Endodermal cell (in vitro differentiated cells): ENCODE measurements around the gene PIGQ. TPM values are rescaled to one million over a fixed set of nuclear protein-coding genes. Genes with fewer than 3 reads are reported as not detected.

Experiments
- DNase-seq: peaks from one replicate; pipeline ENCODE4 v3.0.0-alpha.2; 2017
- H3K27ac ChIP-seq: 2 replicates; pipeline ENCODE4 v1.5.1; 2013; ENCODE audit warnings: mild to moderate bottlenecking, low read depth, low read length, moderate library complexity
- H3K27me3 ChIP-seq: 2 replicates; pipeline ENCODE4 v1.6.1; 2013; ENCODE audit warnings: mild to moderate bottlenecking, low read length, moderate library complexity; ENCODE audit not compliant: insufficient read depth, control insufficient read depth, poor library complexity, severe bottlenecking
- H3K36me3 ChIP-seq: 2 replicates; pipeline ENCODE4 v1.7.0; 2013; ENCODE audit warnings: mild to moderate bottlenecking, low read length, moderate library complexity; ENCODE audit not compliant: control insufficient read depth, insufficient read depth
- H3K4me1 ChIP-seq: one replicate; pipeline ENCODE4 v1.7.0; 2013; ENCODE audit warnings: low read length; ENCODE audit not compliant: control insufficient read depth, insufficient read depth
- H3K4me3 ChIP-seq: 2 replicates; pipeline ENCODE4 v1.5.1; 2013; ENCODE audit warnings: mild to moderate bottlenecking, low read length, moderate library complexity
- H3K9ac ChIP-seq: 2 replicates; pipeline ENCODE4 v1.6.1; 2013; ENCODE audit warnings: mild to moderate bottlenecking, low read length, moderate library complexity; ENCODE audit not compliant: poor library complexity, severe bottlenecking; ENCODE audit errors: extremely low read depth
- H3K9me3 ChIP-seq: 2 replicates; pipeline ENCODE4 v1.6.1; 2013; ENCODE audit warnings: mild to moderate bottlenecking, low read length, moderate library complexity; ENCODE audit not compliant: control insufficient read depth
- H3K27ac Mint-ChIP-seq: 2 replicates; pipeline ENCODE4 v1.8.0; 2020; ENCODE audit warnings: mixed read lengths
- H3K27me3 Mint-ChIP-seq: 2 replicates; pipeline ENCODE4 v1.8.0; 2021; ENCODE audit warnings: mild to moderate bottlenecking, mixed read lengths; ENCODE audit not compliant: insufficient read depth
- H3K36me3 Mint-ChIP-seq: 2 replicates; pipeline ENCODE4 v1.8.0; 2020; ENCODE audit warnings: low read depth, mixed read lengths
- H3K4me1 Mint-ChIP-seq: 2 replicates; pipeline ENCODE4 v1.8.0; 2020; ENCODE audit warnings: mixed read lengths
- H3K4me3 Mint-ChIP-seq: 2 replicates; pipeline ENCODE4 v1.8.0; 2020; ENCODE audit warnings: mild to moderate bottlenecking, moderate library complexity, mixed read lengths
- H3K9me3 Mint-ChIP-seq: 2 replicates; pipeline ENCODE4 v1.8.0; 2020; ENCODE audit warnings: mild to moderate bottlenecking, mixed read lengths
- CTCF ChIP-seq: fragments of 200-600 bp; sonication (generic); conservative IDR thresholded peaks from 2 replicates; pipeline ENCODE4 v1.5.0; 2021; ENCODE audit warnings: antibody characterized with exemption, mild to moderate bottlenecking
- WGBS, 2 experiments: methylation state at CpG; one replicate each; pipeline versions ENCODE4 v1.1.5 to v1.1.7; 2013; ENCODE audit warnings: missing lambda C conversion rate in 2 of 2, mixed read lengths in 1 of 2; ENCODE audit not compliant: insufficient coverage in 1 of 2, insufficient read length in 1 of 2; 5-methylcytosine and 5-hydroxymethylcytosine counted together
- total RNA-seq, 2 donors: library from RNA; stranded (reverse); fragmentation: NEBNext Ultra II Directional in 1 of 2; extraction: Animal tissue kit (Norgen Biotek cat#: 25700) in 1 of 2; gene quantifications; 2 replicates in 1 of 2; 3 replicates in 1 of 2; pipeline ENCODE4 v1.2.1, GENCODE V29; 2021

The PIGQ gene
- total RNA-seq, 2 donors from 2014 or later, result 128 to 129 TPM

- H3K36me3 ChIP-seq, result no peaks in the 10 kb centered on the region
- H3K27ac ChIP-seq, result no peak overlapping the region
- no peaks in the 10 kb centered on the region for H3K4me1 ChIP-seq
- Mint-ChIP-seq H3K9me3 (no peaks in the 10 kb centered on the region), H3K36me3 (peaks cover 6% of the 10 kb centered on the region), H3K4me1 (no peaks in the 10 kb centered on the region), H3K4me3 (no peak overlapping the region), H3K27me3 (no peaks in the 10 kb centered on the region), H3K27ac (no peak overlapping the region)
- H3K27me3 ChIP-seq, result no peaks in the 10 kb centered on the region
- no peaks in the 10 kb centered on the region for H3K9me3 ChIP-seq
- H3K9ac ChIP-seq, result no peak overlapping the region
- 97% methylated on average over 17 to 21 of the region's 21 CpGs for WGBS, 2 experiments
- TF ChIP-seq CTCF, result no peak
- no peak for DNase-seq
- H3K4me3 ChIP-seq, result no peak overlapping the region
These were observed 21.2 kb upstream of the PIGQ start for GRCh38 chr16:548586-548985.

GRCh38 chr16:549544-550263 is 20.1 kb upstream of the PIGQ start:
- H3K27me3 Mint-ChIP-seq, result no peaks in the 10 kb centered on the region
- no peak overlapping the region for H3K9ac ChIP-seq
- H3K27ac Mint-ChIP-seq, result no peak overlapping the region
- WGBS, 2 experiments, result 96% methylated on average over 32 to 54 of the region's 54 CpGs
- no peaks in the 10 kb centered on the region for H3K9me3 Mint-ChIP-seq
- peaks cover 9% of the 10 kb centered on the region for H3K36me3 Mint-ChIP-seq
- no peaks in the 10 kb centered on the region for H3K4me1 ChIP-seq
- no peaks in the 10 kb centered on the region for H3K27me3 ChIP-seq
- H3K4me3 Mint-ChIP-seq, result no peak overlapping the region
- H3K4me1 Mint-ChIP-seq, result no peaks in the 10 kb centered on the region
- H3K27ac ChIP-seq, result no peak overlapping the region
- H3K4me3 ChIP-seq, result no peak overlapping the region
- peak; percentile 67 for TF ChIP-seq CTCF
- no peaks in the 10 kb centered on the region for H3K36me3 ChIP-seq
- no peaks in the 10 kb centered on the region for H3K9me3 ChIP-seq
- DNase-seq, result peak; percentile 81

GRCh38 chr16:551210-551609 is 18.6 kb upstream of the PIGQ start:
- H3K36me3 Mint-ChIP-seq, result peaks cover 9% of the 10 kb centered on the region

More at GRCh38 chr16:551210-551609, 18.6 kb upstream of the PIGQ start:
- no peaks in the 10 kb centered on the region for H3K9me3 Mint-ChIP-seq
- DNase-seq, result no peak
- H3K4me1 Mint-ChIP-seq, result no peaks in the 10 kb centered on the region
- Histone ChIP-seq H3K27me3 (no peaks in the 10 kb centered on the region), H3K36me3 (no peaks in the 10 kb centered on the region), H3K4me1 (no peaks in the 10 kb centered on the region), H3K9ac (no peak overlapping the region), H3K4me3 (no peak overlapping the region), H3K27ac (no peak overlapping the region), H3K9me3 (no peaks in the 10 kb centered on the region)
- H3K4me3 Mint-ChIP-seq, result no peak overlapping the region
- WGBS, 2 experiments, result 98% methylated on average over 19 to 28 of the region's 28 CpGs
- no peak for TF ChIP-seq CTCF
- no peaks in the 10 kb centered on the region for H3K27me3 Mint-ChIP-seq
- no peak overlapping the region for H3K27ac Mint-ChIP-seq
